GM12875 (cell line): Measurements from ENCODE around the gene SDC1.

Experiments
- H3K4me3 ChIP-seq: one replicate; pipeline ENCODE4 v1.5.1; 2011; ENCODE audit warnings: low read depth, low read length, control low read depth
- CTCF ChIP-seq: IDR thresholded peaks from 2 replicates; pipeline ENCODE4 v1.5.1; 2011; ENCODE audit warnings: low read depth, mild to moderate bottlenecking, control low read depth, inconsistent platforms, low read length, moderate library complexity, borderline replicate concordance; ENCODE audit not compliant: insufficient read depth

SDC1 gene

GRCh38 chr2:20225294-20226151 is 593 bp upstream of the SDC1 start:
- TF ChIP-seq CTCF: peak; percentile 87
- H3K4me3 ChIP-seq: peak overlapping the region; percentile 45

GRCh38 chr2:20224164-20224715 is 690 bp downstream of the SDC1 start:
- peak overlapping the region; percentile 38 for H3K4me3 ChIP-seq
- no peak for TF ChIP-seq CTCF

- no peak for TF ChIP-seq CTCF
- H3K4me3 ChIP-seq: peak overlapping the region; percentile 38
These were observed 1.3 kb downstream of the SDC1 start for GRCh38 chr2:20223407-20224163.

GRCh38 chr2:20222769-20223406 is 2.0 kb downstream of the SDC1 start:
- H3K4me3 ChIP-seq: no peak overlapping the region

GRCh38 chr2:20222014-20222768 is 2.7 kb downstream of the SDC1 start:
- no peak overlapping the region for H3K4me3 ChIP-seq
- TF ChIP-seq CTCF: no peak

More at GRCh38 chr2:20222769-20223406, 2.0 kb downstream of the SDC1 start:
- no peak for TF ChIP-seq CTCF

- no peak for TF ChIP-seq CTCF
These were observed 3.4 kb downstream of the SDC1 start for GRCh38 chr2:20221555-20221973.

More at GRCh38 chr2:20221555-20221973, 3.4 kb downstream of the SDC1 start:
- no peak overlapping the region for H3K4me3 ChIP-seq
